Progenitor cell of endocrine pancreas (in vitro differentiated cells): ENCODE results near the gene OLFML2A. TPM values are rescaled to one million over a fixed set of nuclear protein-coding genes. Genes with fewer than 3 reads are reported as not detected.
"Not testable (repeated sequence)": the region's sequence is repeated elsewhere in the genome, so short reads cannot be mapped to it uniquely, and the experiment has no call there.

Experiments
- DNase-seq: peaks from one replicate; pipeline ENCODE4 v3.0.0; 2021; ENCODE audit warnings: low spot score; ENCODE audit not compliant: unreplicated experiment
- H3K27ac Mint-ChIP-seq: 2 replicates; pipeline ENCODE4 v1.8.0; 2021; ENCODE audit warnings: mild to moderate bottlenecking, moderate library complexity, mixed read lengths
- H3K27me3 Mint-ChIP-seq: 2 replicates; pipeline ENCODE4 v1.8.0; 2021; ENCODE audit warnings: mixed read lengths
- H3K36me3 Mint-ChIP-seq: 2 replicates; pipeline ENCODE4 v1.8.0; 2022; ENCODE audit warnings: mixed read lengths; ENCODE audit not compliant: insufficient read depth
- H3K4me1 Mint-ChIP-seq: 2 replicates; pipeline ENCODE4 v1.8.0; 2021; ENCODE audit warnings: low read depth, mixed read lengths
- H3K4me3 Mint-ChIP-seq: 2 replicates; pipeline ENCODE4 v1.8.0; 2021; ENCODE audit warnings: low read depth, mild to moderate bottlenecking, moderate library complexity, mixed read lengths
- H3K9me3 Mint-ChIP-seq: 2 replicates; pipeline ENCODE4 v1.8.0; 2021; ENCODE audit warnings: low read depth, mixed read lengths
- CTCF ChIP-seq: fragments of 200-600 bp; sonication (generic); IDR thresholded peaks from one replicate; pipeline ENCODE4 v1.5.0; 2021; ENCODE audit warnings: antibody characterized with exemption, mild to moderate bottlenecking; ENCODE audit not compliant: unreplicated experiment
- total RNA-seq: library from RNA; stranded (reverse); gene quantifications from 2 replicates; pipeline ENCODE4 v1.2.1, GENCODE V29; 2021

The OLFML2A gene
- total RNA-seq, 1 donor from 2014 or later, result 2.5 TPM

GRCh38 chr9:124771867-124772679 is 4.9 kb upstream of the OLFML2A start:
- Mint-ChIP-seq H3K27me3 (peaks cover 13% of the 10 kb centered on the region), H3K9me3 (no peaks in the 10 kb centered on the region), H3K36me3 (no peaks in the 10 kb centered on the region), H3K4me3 (peak overlapping the region; percentile 89), H3K4me1 (peaks cover 23% of the 10 kb centered on the region), H3K27ac (peak overlapping the region; percentile 100)
- TF ChIP-seq CTCF, result peak; percentile 97
- DNase-seq, result peak; percentile 83

GRCh38 chr9:124772877-124773276 is 4.1 kb upstream of the OLFML2A start:
- H3K4me1 Mint-ChIP-seq, result peaks cover 17% of the 10 kb centered on the region
- not testable (repeated sequence) for H3K36me3 Mint-ChIP-seq, H3K9me3 Mint-ChIP-seq, DNase-seq, H3K27ac Mint-ChIP-seq
- peaks cover 16% of the 10 kb centered on the region for H3K27me3 Mint-ChIP-seq
- peak overlapping the region; percentile 66 for H3K4me3 Mint-ChIP-seq

GRCh38 chr9:124773473-124774128 is 3.3 kb upstream of the OLFML2A start:
- DNase-seq, result no peak
- no peak overlapping the region for H3K4me3 Mint-ChIP-seq
- H3K9me3 Mint-ChIP-seq, result no peaks in the 10 kb centered on the region
- H3K27me3 Mint-ChIP-seq, result peaks cover 17% of the 10 kb centered on the region
- no peaks in the 10 kb centered on the region for H3K36me3 Mint-ChIP-seq
- H3K27ac Mint-ChIP-seq, result peak overlapping the region; percentile 56
- H3K4me1 Mint-ChIP-seq, result peaks cover 12% of the 10 kb centered on the region
- no peak for TF ChIP-seq CTCF

GRCh38 chr9:124774129-124774978 is 2.6 kb upstream of the OLFML2A start:
- H3K4me1 Mint-ChIP-seq, result peaks cover 10% of the 10 kb centered on the region
- H3K36me3 Mint-ChIP-seq, result no peaks in the 10 kb centered on the region
- DNase-seq, result peak; percentile 78
- no peak overlapping the region for H3K4me3 Mint-ChIP-seq
- H3K27me3 Mint-ChIP-seq, result peaks cover 19% of the 10 kb centered on the region
- H3K9me3 Mint-ChIP-seq, result no peaks in the 10 kb centered on the region
- peak; percentile 93 for TF ChIP-seq CTCF
- H3K27ac Mint-ChIP-seq, result no peak overlapping the region

DNA sequence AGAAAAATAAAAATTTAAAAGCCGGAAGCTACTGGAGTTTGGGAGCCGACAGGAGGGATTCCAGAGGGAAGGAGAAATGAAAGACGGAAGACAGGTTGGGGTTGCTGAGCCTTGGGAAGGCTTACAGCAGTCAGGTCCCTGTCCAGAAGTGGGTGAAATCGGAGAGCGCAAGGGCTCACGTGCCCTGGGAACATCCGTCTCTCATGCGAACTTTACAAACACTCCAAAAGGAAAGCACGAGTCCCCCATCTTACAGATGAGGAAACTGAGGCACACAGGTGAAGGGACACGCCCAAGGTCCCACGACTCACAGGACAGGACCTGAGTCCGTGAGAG is 347 bp upstream of the OLFML2A start:
- Mint-ChIP-seq H3K9me3 (no peaks in the 10 kb centered on the region), H3K36me3 (no peaks in the 10 kb centered on the region), H3K27me3 (peaks cover 19% of the 10 kb centered on the region), H3K4me1 (peaks cover 12% of the 10 kb centered on the region), H3K4me3 (peak overlapping the region; percentile 68), H3K27ac (peak overlapping the region; percentile 59)
- DNase-seq, result no peak
- TF ChIP-seq CTCF, result no peak
